CD4-positive, alpha-beta T cell treated with Interleukin-4 for 4 hours (primary cell): ENCODE data around the gene CDKN3.
"Not testable (repeated sequence)": the region's sequence is repeated elsewhere in the genome, so short reads cannot be mapped to it uniquely, and the experiment has no call there.

Experiments
- DNase-seq: peaks from one replicate; pipeline ENCODE4 v3.0.0-alpha.2; 2020

CDKN3 gene

GRCh38 chr14:54370323-54371198 is 26.2 kb upstream of the CDKN3 start:
- DNase-seq: no peak

- no peak for DNase-seq
Measured at GRCh38 chr14:54374117-54374884, 22.5 kb upstream of the CDKN3 start.

GRCh38 chr14:54377501-54377900 is 19.3 kb upstream of the CDKN3 start:
- no peak for DNase-seq

- DNase-seq: not testable (repeated sequence)
Measured at GRCh38 chr14:54378893-54379292, 17.9 kb upstream of the CDKN3 start.

GRCh38 chr14:54380558-54380957 is 16.2 kb upstream of the CDKN3 start:
- not testable (repeated sequence) for DNase-seq

GRCh38 chr14:54381821-54382220 is 15.0 kb upstream of the CDKN3 start:
- no peak for DNase-seq

GRCh38 chr14:54383835-54384234 is 13.0 kb upstream of the CDKN3 start:
- no peak for DNase-seq

GRCh38 chr14:54385556-54385955 is 11.3 kb upstream of the CDKN3 start:
- DNase-seq: no peak

- no peak for DNase-seq
Measured at GRCh38 chr14:54387328-54387727, 9.5 kb upstream of the CDKN3 start.

- no peak for DNase-seq
Measured at GRCh38 chr14:54392131-54392859, 4.5 kb upstream of the CDKN3 start.

- not testable (repeated sequence) for DNase-seq
Measured at GRCh38 chr14:54392986-54393884, 3.6 kb upstream of the CDKN3 start.

- no peak for DNase-seq
Measured at GRCh38 chr14:54394596-54394995, 2.2 kb upstream of the CDKN3 start.

- DNase-seq: no peak
Measured at GRCh38 chr14:54395284-54395683, 1.5 kb upstream of the CDKN3 start.

GRCh38 chr14:54395716-54396115 is 1.1 kb upstream of the CDKN3 start:
- no peak for DNase-seq

GRCh38 chr14:54396183-54396492 is 669 bp upstream of the CDKN3 start:
- DNase-seq: no peak

GRCh38 chr14:54399560-54399959 is 2.8 kb downstream of the CDKN3 start:
- DNase-seq: no peak

GRCh38 chr14:54403401-54404005 is 6.7 kb downstream of the CDKN3 start:
- not testable (repeated sequence) for DNase-seq

- no peak for DNase-seq
Measured at GRCh38 chr14:54410215-54410614, 13.4 kb downstream of the CDKN3 start.

GRCh38 chr14:54411371-54411770 is 14.6 kb downstream of the CDKN3 start:
- no peak for DNase-seq

GRCh38 chr14:54420478-54421142 is 23.8 kb downstream of the CDKN3 start:
- no peak for DNase-seq

- DNase-seq: no peak
Measured at GRCh38 chr14:54423991-54424390, 27.2 kb downstream of the CDKN3 start.
